ENCODE results near the gene PARD3B.

DNA sequence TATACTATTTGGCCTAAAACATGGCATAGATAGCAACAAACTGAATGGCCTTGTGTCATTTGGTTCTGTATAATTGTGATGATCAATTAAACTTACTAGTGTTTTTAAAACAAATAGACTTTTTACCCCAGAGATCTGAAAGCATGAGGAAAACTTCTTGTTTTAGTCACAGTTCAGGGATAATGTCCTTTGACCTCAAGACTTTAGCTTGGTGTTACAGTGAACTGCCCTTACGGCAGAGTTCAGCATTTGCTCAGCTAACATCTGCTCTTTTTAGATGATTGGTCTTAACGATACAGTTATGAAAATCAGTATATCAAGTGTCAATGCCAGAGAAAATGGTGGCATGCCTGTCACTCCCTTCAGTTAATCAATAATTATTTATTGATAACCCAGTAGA lies 429.2 kb downstream of the PARD3B start:
- TF ChIP-seq POLR2A (IDR thresholded peaks at IDR 0.05; ENCODE audit: low read depth, low read length) = no peak
- no peak for TF ChIP-seq POLR2AphosphoS5 (IDR thresholded peaks at IDR 0.05; ENCODE audit: low read depth, low read length)
- no peak for TF ChIP-seq TAF1 (IDR thresholded peaks at IDR 0.05; ENCODE audit: low read depth, low read length)
- TF ChIP-seq POU2F2 (IDR thresholded peaks at IDR 0.05; ENCODE audit: low read depth, low read length) = no peak

Data from GM12891 (cell line).